Hepatocyte (in vitro differentiated cells): ENCODE data around the gene C1orf167. TPM values are rescaled to one million over a fixed set of nuclear protein-coding genes. Genes with fewer than 3 reads are reported as not detected.

ENCODE experiments used
- DNase-seq: peaks from one replicate; pipeline ENCODE4 v3.0.0-alpha.2; 2016; ENCODE audit warnings: low spot score
- H2AFZ ChIP-seq: fragments of 200-600 bp; sonication (generic); 2 replicates; pipeline ENCODE4 v1.6.0; 2016; ENCODE audit warnings: antibody characterized with exemption, mild to moderate bottlenecking
- H3K27ac ChIP-seq: fragments of 200-600 bp; sonication (generic); 2 replicates; pipeline ENCODE4 v1.5.1; 2016; ENCODE audit warnings: mild to moderate bottlenecking
- H3K27me3 ChIP-seq: fragments of 200-600 bp; sonication (generic); 2 replicates; pipeline ENCODE4 v1.6.1; 2016
- H3K36me3 ChIP-seq: fragments of 200-600 bp; sonication (generic); replicated peaks from 2 replicates; pipeline ENCODE4 v1.5.1; 2016; ENCODE audit warnings: low read depth; ENCODE audit not compliant: insufficient read depth
- H3K4me1 ChIP-seq: fragments of 200-600 bp; sonication (generic); 2 replicates; pipeline ENCODE4 v1.5.1; 2016; ENCODE audit warnings: mild to moderate bottlenecking, moderate library complexity; ENCODE audit not compliant: insufficient read depth
- H3K4me2 ChIP-seq: fragments of 200-600 bp; sonication (generic); 2 replicates; pipeline ENCODE4 v1.6.0; 2016
- H3K4me3 ChIP-seq: fragments of 200-600 bp; sonication (generic); 2 replicates; pipeline ENCODE4 v1.5.1; 2016; ENCODE audit warnings: mild to moderate bottlenecking
- H3K79me2 ChIP-seq: fragments of 200-600 bp; sonication (generic); 2 replicates; pipeline ENCODE4 v1.6.0; 2017; ENCODE audit warnings: mild to moderate bottlenecking
- H3K9me2 ChIP-seq: fragments of 200-600 bp; sonication (generic); replicated peaks from 2 replicates; pipeline ENCODE4 v1.6.0; 2017; ENCODE audit warnings: mild to moderate bottlenecking; ENCODE audit not compliant: insufficient read depth
- H3K9me3 ChIP-seq: fragments of 200-600 bp; sonication (generic); 2 replicates; pipeline ENCODE4 v1.5.1; 2016; ENCODE audit warnings: low read depth, mild to moderate bottlenecking
- H4K20me1 ChIP-seq: fragments of 200-600 bp; sonication (generic); 2 replicates; pipeline ENCODE4 v1.6.0; 2016; ENCODE audit warnings: mild to moderate bottlenecking; ENCODE audit not compliant: insufficient read depth, poor library complexity, severe bottlenecking
- CTCF ChIP-seq: fragments of 200-600 bp; sonication (generic); IDR thresholded peaks from 2 replicates; pipeline ENCODE4 v1.5.1; 2016; ENCODE audit warnings: antibody characterized with exemption, mild to moderate bottlenecking; ENCODE audit not compliant: poor library complexity
- EZH2 ChIP-seq: fragments of 200-600 bp; sonication (generic); IDR thresholded peaks from 2 replicates; pipeline ENCODE4 v1.6.1; 2016; ENCODE audit warnings: antibody characterized with exemption, mild to moderate bottlenecking, borderline replicate concordance
- EZH2phosphoT487 ChIP-seq: fragments of 200-600 bp; sonication (generic); IDR thresholded peaks from one replicate; pipeline ENCODE4 v1.6.1; 2018; ENCODE audit warnings: antibody characterized with exemption, mild to moderate bottlenecking, low read depth, moderate library complexity; ENCODE audit not compliant: unreplicated experiment, severe bottlenecking
- WGBS: methylation state at CpG from one replicate; pipeline ENCODE4 v1.1.6; 2016; ENCODE audit warnings: low lambda C conversion rate; ENCODE audit errors: missing lambda C conversion rate; 5-methylcytosine and 5-hydroxymethylcytosine counted together
- polyA plus RNA-seq: library from polyadenylated mRNA; unstranded; fragments of >200 nt; fragmentation: Nextera tagmentation; extraction: Ambion mirVana; gene quantifications from 2 replicates; pipeline ENCODE4 v1.2.1, GENCODE V29; 2016
- total RNA-seq: library from RNA; depleted of rRNA; stranded (reverse); fragments of >200 nt; gene quantifications from 2 replicates; pipeline ENCODE4 v1.2.3, GENCODE V29; 2014

Gene C1orf167
- total and polyA plus RNA-seq, 2 experiments from 2014 or later = 0.37 TPM; not detected in 1

GRCh38 chr1:11799099-11799498 is 37.1 kb downstream of the C1orf167 start:
- Histone ChIP-seq H3K9me2 (no peaks in the 10 kb centered on the region), H3K27me3 (no peaks in the 10 kb centered on the region), H4K20me1 (no peaks in the 10 kb centered on the region), H3K27ac (no peak overlapping the region), H2AFZ (no peak overlapping the region), H3K9me3 (no peaks in the 10 kb centered on the region), H3K36me3 (no peaks in the 10 kb centered on the region), H3K4me3 (no peak overlapping the region), H3K4me2 (no peak overlapping the region), H3K4me1 (peaks cover 11% of the 10 kb centered on the region), H3K79me2 (peaks cover 24% of the 10 kb centered on the region)
- TF ChIP-seq EZH2 = no peak
- TF ChIP-seq EZH2phosphoT487 = no peak
- TF ChIP-seq CTCF = no peak
- 98% methylated on average over 5 of the region's 5 CpGs for WGBS
- DNase-seq = no peak

DNA sequence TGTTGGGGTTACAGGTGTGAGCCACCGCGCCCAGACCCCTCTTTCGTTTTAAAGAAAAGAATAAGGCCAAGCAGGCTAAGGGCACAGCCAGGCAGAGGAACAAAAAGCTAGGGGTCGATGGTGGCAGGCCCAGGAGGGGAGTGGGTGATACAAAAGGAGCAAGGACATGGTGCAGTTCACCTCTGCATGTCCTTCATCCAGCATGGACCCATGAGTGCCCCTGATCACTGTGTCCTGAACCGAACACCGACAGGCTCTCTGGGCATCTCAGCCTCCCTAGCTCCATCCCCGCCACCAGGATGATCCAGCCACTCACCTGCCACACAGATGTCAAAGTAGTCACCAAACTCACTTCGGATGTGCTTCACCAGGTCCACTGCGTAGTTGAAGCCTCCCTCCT is 37.9 kb downstream of the C1orf167 start:
- Histone ChIP-seq H3K9me3 (no peaks in the 10 kb centered on the region), H4K20me1 (no peaks in the 10 kb centered on the region), H3K9me2 (no peaks in the 10 kb centered on the region), H3K4me2 (no peak overlapping the region), H2AFZ (no peak overlapping the region), H3K79me2 (peaks cover 24% of the 10 kb centered on the region), H3K27ac (no peak overlapping the region), H3K4me3 (no peak overlapping the region), H3K36me3 (no peaks in the 10 kb centered on the region), H3K4me1 (peaks cover 17% of the 10 kb centered on the region), H3K27me3 (no peaks in the 10 kb centered on the region)
- WGBS = 98% methylated on average over 9 of the region's 9 CpGs
- DNase-seq = no peak
- TF ChIP-seq EZH2 = no peak
- no peak for TF ChIP-seq CTCF
- TF ChIP-seq EZH2phosphoT487 = no peak

DNA sequence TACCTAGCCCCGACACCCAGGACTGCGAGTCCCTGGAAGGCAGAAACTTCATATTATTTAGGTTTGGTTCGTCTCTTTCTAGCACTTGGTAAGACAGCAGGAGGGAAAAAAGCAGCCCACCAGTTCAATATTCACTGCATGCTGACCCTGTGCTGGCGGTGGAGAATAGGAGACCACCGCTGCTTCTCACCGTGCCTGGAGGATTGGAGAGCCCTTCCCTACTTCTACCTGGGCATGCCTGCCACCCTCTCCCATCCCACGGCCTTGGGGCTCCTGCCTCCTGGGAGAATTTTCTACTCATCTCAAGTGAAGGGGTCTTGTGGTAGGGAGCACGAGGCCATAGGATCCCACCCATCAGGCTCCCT is 38.4 kb downstream of the C1orf167 start:
- no peak overlapping the region for H2AFZ ChIP-seq
- H3K36me3 ChIP-seq = no peaks in the 10 kb centered on the region
- no peaks in the 10 kb centered on the region for H3K27me3 ChIP-seq
- peaks cover 24% of the 10 kb centered on the region for H3K79me2 ChIP-seq
- H3K4me1 ChIP-seq = peaks cover 17% of the 10 kb centered on the region
- no peaks in the 10 kb centered on the region for H4K20me1 ChIP-seq
- H3K9me3 ChIP-seq = no peaks in the 10 kb centered on the region
- H3K9me2 ChIP-seq = no peaks in the 10 kb centered on the region
- H3K27ac ChIP-seq = no peak overlapping the region
- no peak overlapping the region for H3K4me2 ChIP-seq
- WGBS = over 99% methylated on average over 8 of the region's 8 CpGs
- no peak for TF ChIP-seq CTCF
- no peak for TF ChIP-seq EZH2phosphoT487
- no peak for TF ChIP-seq EZH2
- no peak for DNase-seq
- H3K4me3 ChIP-seq = no peak overlapping the region

- no peaks in the 10 kb centered on the region for H3K9me2 ChIP-seq
- no peaks in the 10 kb centered on the region for H4K20me1 ChIP-seq
- no peak overlapping the region for H3K27ac ChIP-seq
- no peaks in the 10 kb centered on the region for H3K9me3 ChIP-seq
- H3K4me3 ChIP-seq = no peak overlapping the region
- no peaks in the 10 kb centered on the region for H3K36me3 ChIP-seq
- 94% methylated on average over 21 of the region's 21 CpGs for WGBS
- peaks cover 24% of the 10 kb centered on the region for H3K79me2 ChIP-seq
- H2AFZ ChIP-seq = no peak overlapping the region
- H3K27me3 ChIP-seq = no peaks in the 10 kb centered on the region
- DNase-seq = no peak
- H3K4me1 ChIP-seq = peaks cover 17% of the 10 kb centered on the region
- H3K4me2 ChIP-seq = no peak overlapping the region
- TF ChIP-seq EZH2phosphoT487 (no peak), EZH2 (no peak), CTCF (no peak)
These were observed 38.9 kb downstream of the C1orf167 start for GRCh38 chr1:11800756-11801433.
